Spleen (tissue), 11 donors: ENCODE measurements around the gene IL22RA2. TPM values are rescaled to one million over a fixed set of nuclear protein-coding genes. Genes with fewer than 3 reads are reported as not detected.

Experiments used
- DNase-seq: peaks from one replicate; pipeline ENCODE4 v3.0.0-alpha.2; 2020
- H3K27ac ChIP-seq, 8 donors: fragments of 200-600 bp; sonication (generic) in 7 of 8; 1 replicate in 4 of 8; 2 replicates in 4 of 8; pipeline versions ENCODE4 v1.5.0 to v1.8.0; 2016 to 2021; ENCODE audit warnings: inconsistent platforms in 4 of 8, mild to moderate bottlenecking in 4 of 8, moderate library complexity in 1 of 8
- H3K27me3 ChIP-seq, 7 donors: fragments of 200-600 bp; sonication (generic) in 6 of 7; replicated peaks in 1 of 7; 1 replicate in 4 of 7; 2 replicates in 3 of 7; pipeline versions ENCODE4 v1.5.0 to v1.8.0; 2016 to 2021; ENCODE audit warnings: inconsistent platforms in 3 of 7, mild to moderate bottlenecking in 1 of 7
- H3K36me3 ChIP-seq, 6 donors: fragments of 200-600 bp; sonication (generic) in 5 of 6; 1 replicate in 4 of 6; 2 replicates in 2 of 6; pipeline versions ENCODE4 v1.5.0 to v1.8.0; 2016 to 2021; ENCODE audit warnings: inconsistent platforms in 2 of 6
- H3K4me1 ChIP-seq, 6 donors: fragments of 200-600 bp; sonication (generic) in 5 of 6; 1 replicate in 3 of 6; 2 replicates in 3 of 6; pipeline versions ENCODE4 v1.5.0 to v1.8.0; 2016 to 2021; ENCODE audit warnings: inconsistent platforms in 3 of 6
- H3K4me3 ChIP-seq, 8 donors: fragments of 200-600 bp; sonication (generic) in 7 of 8; 1 replicate in 4 of 8; 2 replicates in 4 of 8; pipeline versions ENCODE4 v1.5.0 to v1.8.0; 2016 to 2021; ENCODE audit warnings: inconsistent platforms in 4 of 8, mild to moderate bottlenecking in 4 of 8, moderate library complexity in 2 of 8
- H3K9me3 ChIP-seq, 8 donors: fragments of 200-600 bp; sonication (generic) in 7 of 8; 1 replicate in 4 of 8; 2 replicates in 4 of 8; pipeline versions ENCODE4 v1.5.0 to v1.8.0; 2016 to 2021; ENCODE audit warnings: inconsistent platforms in 4 of 8
- POLR2A ChIP-seq, 3 donors: fragments of 450-650 bp; IDR thresholded peaks; one replicate each; pipeline ENCODE4 v1.5.1; 2017; ENCODE audit warnings: antibody characterized with exemption in 3 of 3, mild to moderate bottlenecking in 1 of 3
- POLR2AphosphoS5 ChIP-seq, 3 donors: sonication (generic); formaldehyde crosslinking; IDR thresholded peaks; one replicate each; pipeline ENCODE4 v1.5.1; 2017; ENCODE audit warnings: antibody characterized with exemption in 3 of 3
- WGBS, 5 donors: extraction: QIAGEN DNeasy Blood & Tissue Kit in 3 of 5; methylation state at CpG; one replicate each; pipeline versions ENCODE4 v1.1.5 to v1.1.7; 2013 to 2018; 5-methylcytosine and 5-hydroxymethylcytosine counted together
- intact Hi-C: fragments of 100-400 bp; cut with DNase I; formaldehyde crosslinking; loops from one replicate; pipeline ENCODE4 v1.15.0; 2023; ENCODE audit warnings: low total_unique reads
- polyA plus RNA-seq, 3 donors: library from polyadenylated mRNA; stranded (reverse); fragments of 200-250 nt; gene quantifications; one replicate each; pipeline ENCODE4 v1.2.1, GENCODE V29; 2013
- total RNA-seq, 7 donors: library from RNA; depleted of rRNA in 3 of 7; stranded (reverse); fragments of >200 nt in 3 of 7; fragmentation: NEBNext Ultra II Directional in 4 of 7; extraction: Animal tissue kit (Norgen Biotek cat#: 25700) in 4 of 7; gene quantifications; one replicate each; pipeline versions ENCODE4 v1.1.0 to v1.2.1, GENCODE V29; 2016 to 2021
- TF ChIP-seq, protein P1 (sequence below), 11 experiments: fragments of 200-600 bp in 7 of 11; fragments of 450-650 bp in 4 of 11; sonication (generic) in 4 of 11; IDR thresholded peaks in 8 of 11; conservative IDR thresholded peaks in 3 of 11; 1 replicate in 7 of 11; 2 replicates in 4 of 11; pipeline versions ENCODE4 v1.4.0 to v1.8.0; 2016 to 2021; ENCODE audit warnings: antibody characterized with exemption in 11 of 11, inconsistent platforms in 4 of 11, mild to moderate bottlenecking in 1 of 11
- donor health status: healthy with polysubstance abuse.
- donor health status: DM: no; HTN: no; CAD: no; lungs with moderate emphysema.
- donor health status: DM: no; HTN: no; CAD: no.
- donor health status: Bipolar disorder and iron deficiency.
- donor health status: healthy.
- donor health status: DM: no; HTN: no; CAD: no.
- donor health status: DM: yes; HTN: yes; CAD: no.

The IL22RA2 gene
- total and polyA plus RNA-seq, 10 donors, result 0.06 to 2.1 (median 0.19) TPM; not detected in 5

DNA sequence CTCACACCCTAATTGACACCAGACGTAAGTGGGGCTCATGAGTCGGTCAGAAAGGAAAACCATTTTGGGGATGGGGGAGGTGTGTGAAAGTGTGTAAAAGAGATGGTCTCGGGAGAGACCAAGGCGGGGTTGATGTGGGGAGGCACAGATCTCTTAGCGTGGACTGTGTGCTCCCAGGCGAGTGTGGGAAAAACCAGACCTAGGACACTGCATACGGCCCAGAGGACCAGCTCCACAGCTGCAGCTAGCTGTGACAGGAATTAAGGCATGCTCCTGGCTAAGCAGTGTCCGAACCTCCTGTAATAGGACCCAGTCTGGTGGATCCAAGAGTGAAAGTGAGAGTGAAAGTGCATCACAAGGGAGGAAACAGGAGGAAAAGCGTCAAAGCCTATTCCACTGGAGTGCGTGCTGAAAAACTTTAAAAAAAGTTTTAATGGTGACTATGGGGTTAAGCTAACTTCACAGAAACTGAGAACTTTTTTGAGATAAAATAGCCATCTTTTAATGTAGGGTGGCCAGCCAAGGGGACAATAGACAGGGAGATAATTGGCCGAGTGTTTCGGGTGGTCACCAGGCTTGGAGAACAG, 9.6 kb downstream of the IL22RA2 start:
- TF ChIP-seq POLR2AphosphoS5 (IDR thresholded peaks at IDR 0.05) (no peak), POLR2A (IDR thresholded peaks at IDR 0.05) (no peak)
- Histone ChIP-seq H3K27ac (no peak overlapping the region), H3K36me3 (no peaks in the 10 kb centered on the region), H3K27me3 (no peaks in the 10 kb centered on the region), H3K9me3 (peaks cover 0 to 16% (median 3%) of the 10 kb centered on the region in 8 donors), H3K4me1 (peaks cover 11 to 55% (median 25%) of the 10 kb centered on the region in 6 donors), H3K4me3 (no peak overlapping the region)
- no peak for DNase-seq
- WGBS, 5 donors, result 84 to 97% (median 92%) methylated on average over 12 of the region's 12 CpGs
- intact Hi-C loops, result no loop called here

DNA sequence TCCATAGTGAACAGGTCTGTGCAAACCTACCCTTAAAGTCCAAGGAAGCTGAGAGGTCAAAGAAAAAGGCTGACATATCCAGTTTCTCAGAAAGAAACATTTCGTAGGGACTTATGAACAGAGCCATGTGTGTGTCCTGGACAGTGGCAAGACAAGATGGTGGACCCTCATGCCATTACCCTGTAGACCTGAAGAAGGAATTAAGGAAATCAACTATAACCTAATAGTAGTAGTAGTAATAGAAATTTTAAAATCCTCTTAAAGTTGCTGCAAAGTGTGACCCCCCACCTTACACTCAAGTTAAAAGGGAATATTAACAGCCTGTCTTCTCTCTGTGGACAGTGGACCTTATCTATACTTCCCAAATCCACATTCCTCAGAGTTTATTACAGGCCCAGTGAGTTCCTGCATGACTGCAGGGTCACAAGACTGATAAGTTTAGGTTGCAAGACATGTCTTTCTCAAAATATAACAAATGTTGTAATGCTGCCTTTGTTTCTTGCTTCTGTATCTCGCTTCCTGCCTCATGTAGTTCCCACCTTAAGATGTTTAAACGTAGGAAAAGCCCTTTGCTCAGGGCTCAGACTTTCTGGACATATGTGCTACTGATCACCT, 10.6 kb downstream of the IL22RA2 start:
- Histone ChIP-seq H3K27ac (no peak overlapping the region), H3K27me3 (no peaks in the 10 kb centered on the region), H3K4me1 (peaks cover 11 to 64% (median 25%) of the 10 kb centered on the region in 6 donors), H3K4me3 (no peak overlapping the region), H3K9me3 (peaks cover 0 to 16% (median 3%) of the 10 kb centered on the region in 8 donors), H3K36me3 (no peaks in the 10 kb centered on the region)
- TF ChIP-seq, protein P1, sequence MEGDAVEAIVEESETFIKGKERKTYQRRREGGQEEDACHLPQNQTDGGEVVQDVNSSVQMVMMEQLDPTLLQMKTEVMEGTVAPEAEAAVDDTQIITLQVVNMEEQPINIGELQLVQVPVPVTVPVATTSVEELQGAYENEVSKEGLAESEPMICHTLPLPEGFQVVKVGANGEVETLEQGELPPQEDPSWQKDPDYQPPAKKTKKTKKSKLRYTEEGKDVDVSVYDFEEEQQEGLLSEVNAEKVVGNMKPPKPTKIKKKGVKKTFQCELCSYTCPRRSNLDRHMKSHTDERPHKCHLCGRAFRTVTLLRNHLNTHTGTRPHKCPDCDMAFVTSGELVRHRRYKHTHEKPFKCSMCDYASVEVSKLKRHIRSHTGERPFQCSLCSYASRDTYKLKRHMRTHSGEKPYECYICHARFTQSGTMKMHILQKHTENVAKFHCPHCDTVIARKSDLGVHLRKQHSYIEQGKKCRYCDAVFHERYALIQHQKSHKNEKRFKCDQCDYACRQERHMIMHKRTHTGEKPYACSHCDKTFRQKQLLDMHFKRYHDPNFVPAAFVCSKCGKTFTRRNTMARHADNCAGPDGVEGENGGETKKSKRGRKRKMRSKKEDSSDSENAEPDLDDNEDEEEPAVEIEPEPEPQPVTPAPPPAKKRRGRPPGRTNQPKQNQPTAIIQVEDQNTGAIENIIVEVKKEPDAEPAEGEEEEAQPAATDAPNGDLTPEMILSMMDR (IDR thresholded peaks at IDR 0.05 in 8 of 11, conservative IDR thresholded peaks at IDR 0.05 in 3 of 11), result no peak
- no peak for TF ChIP-seq POLR2A (IDR thresholded peaks at IDR 0.05)
- TF ChIP-seq POLR2AphosphoS5 (IDR thresholded peaks at IDR 0.05), result no peak
- intact Hi-C loops, result no loop called here
- 68 to 86% (median 76%) methylated on average over 3 of the region's 3 CpGs for WGBS, 5 donors
- DNase-seq, result no peak

DNA sequence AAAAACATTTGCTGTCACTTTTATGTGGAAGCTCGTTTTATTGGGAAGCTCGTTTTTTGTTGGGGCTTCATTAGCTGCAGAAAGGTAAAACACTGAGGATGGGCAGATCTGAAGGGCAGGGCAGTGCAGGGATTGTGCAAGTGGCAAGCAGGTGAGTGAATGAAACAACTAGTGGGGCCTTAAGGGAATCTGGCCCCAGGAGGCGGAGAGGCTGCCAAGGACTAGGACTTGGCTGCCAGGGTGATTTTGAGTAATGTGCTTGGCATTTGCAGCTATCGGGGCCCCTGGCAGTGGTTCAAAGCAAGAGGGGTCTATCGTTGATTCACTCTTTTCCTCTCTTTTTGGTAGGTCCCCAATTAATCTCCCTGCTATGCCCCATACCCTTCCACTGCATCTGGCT, 11.5 kb downstream of the IL22RA2 start:
- DNase-seq, result no peak
- WGBS, 5 donors, result 83 to 97% (median 92%) methylated on average over 5 of the region's 5 CpGs
- H3K36me3 ChIP-seq, result no peaks in the 10 kb centered on the region
- TF ChIP-seq POLR2AphosphoS5 (IDR thresholded peaks at IDR 0.05), result no peak
- no peak for TF ChIP-seq POLR2A (IDR thresholded peaks at IDR 0.05)
- TF ChIP-seq, protein P1 (IDR thresholded peaks at IDR 0.05 in 8 of 11, conservative IDR thresholded peaks at IDR 0.05 in 3 of 11), result no peak
- no peak overlapping the region for H3K4me3 ChIP-seq
- H3K27ac ChIP-seq, result no peak overlapping the region
- peaks cover 0 to 16% (median 3%) of the 10 kb centered on the region in 8 donors for H3K9me3 ChIP-seq
- H3K27me3 ChIP-seq, result no peaks in the 10 kb centered on the region
- intact Hi-C loops, result no loop called here
- peaks cover 11 to 66% (median 28%) of the 10 kb centered on the region in 6 donors for H3K4me1 ChIP-seq

DNA sequence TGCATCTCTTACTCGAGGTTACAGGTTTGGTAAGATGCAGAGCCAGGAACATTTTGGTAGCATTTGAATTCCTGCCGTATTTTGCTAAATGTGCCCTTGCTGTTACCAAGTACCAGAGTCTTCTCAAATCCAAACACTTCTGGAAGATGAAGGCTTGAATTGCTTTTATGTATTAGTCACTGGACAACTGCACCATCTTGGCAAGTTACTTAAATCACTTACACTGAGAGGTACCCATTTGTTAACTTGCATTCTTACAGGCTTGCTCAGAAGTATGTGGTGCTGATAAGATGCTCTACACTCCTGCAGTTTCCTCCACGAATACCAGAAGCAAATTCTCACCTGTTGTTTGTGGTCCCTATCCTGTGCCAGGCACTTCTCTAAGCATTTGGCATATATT, 12.7 kb downstream of the IL22RA2 start:
- no peak overlapping the region for H3K27ac ChIP-seq
- intact Hi-C loops, result no loop called here
- no peak for TF ChIP-seq POLR2AphosphoS5 (IDR thresholded peaks at IDR 0.05)
- no peak for TF ChIP-seq POLR2A (IDR thresholded peaks at IDR 0.05)
- TF ChIP-seq, protein P1 (IDR thresholded peaks at IDR 0.05 in 8 of 11, conservative IDR thresholded peaks at IDR 0.05 in 3 of 11), result no peak
- DNase-seq, result no peak
- H3K4me1 ChIP-seq, result peaks cover 10 to 66% (median 27%) of the 10 kb centered on the region in 6 donors
- H3K9me3 ChIP-seq, result peaks cover 0 to 16% (median 3%) of the 10 kb centered on the region in 8 donors
- H3K36me3 ChIP-seq, result no peaks in the 10 kb centered on the region
- no peaks in the 10 kb centered on the region for H3K27me3 ChIP-seq
- WGBS, 5 donors, result 58 to 72% (median 67%) methylated on average over 3 of the region's 3 CpGs
- no peak overlapping the region for H3K4me3 ChIP-seq
